Dendritic cell treated with granulocyte-macrophage colony-stimulating factor and Interleukin-4, amounts not matched to agents 40 ng/mL and 50 ng/mL, for 4 days (primary cell): Measurements from ENCODE around the gene DSE.
"Not testable (repeated sequence)": the region's sequence is repeated elsewhere in the genome, so short reads cannot be mapped to it uniquely, and the experiment has no call there.

ENCODE experiments used
- H3K27ac Mint-ChIP-seq: one replicate; pipeline ENCODE4 v1.8.0; 2022; ENCODE audit warnings: mild to moderate bottlenecking, mixed read lengths
- H3K27me3 Mint-ChIP-seq: one replicate; pipeline ENCODE4 v1.8.0; 2022; ENCODE audit warnings: mild to moderate bottlenecking, mixed read lengths
- H3K36me3 Mint-ChIP-seq: one replicate; pipeline ENCODE4 v1.8.0; 2022; ENCODE audit warnings: low read depth, mixed read lengths
- H3K4me1 Mint-ChIP-seq: one replicate; pipeline ENCODE4 v1.8.0; 2022; ENCODE audit warnings: low read depth, mixed read lengths
- H3K4me3 Mint-ChIP-seq: one replicate; pipeline ENCODE4 v1.8.0; 2022; ENCODE audit warnings: mild to moderate bottlenecking, moderate library complexity, mixed read lengths
- H3K9me3 Mint-ChIP-seq: one replicate; pipeline ENCODE4 v1.8.0; 2022; ENCODE audit warnings: mixed read lengths
- intact Hi-C: fragments of 100-400 bp; cut with micrococcal nuclease; formaldehyde crosslinking; loops from one replicate; pipeline ENCODE4 v1.15.0; 2022

DSE gene

DNA sequence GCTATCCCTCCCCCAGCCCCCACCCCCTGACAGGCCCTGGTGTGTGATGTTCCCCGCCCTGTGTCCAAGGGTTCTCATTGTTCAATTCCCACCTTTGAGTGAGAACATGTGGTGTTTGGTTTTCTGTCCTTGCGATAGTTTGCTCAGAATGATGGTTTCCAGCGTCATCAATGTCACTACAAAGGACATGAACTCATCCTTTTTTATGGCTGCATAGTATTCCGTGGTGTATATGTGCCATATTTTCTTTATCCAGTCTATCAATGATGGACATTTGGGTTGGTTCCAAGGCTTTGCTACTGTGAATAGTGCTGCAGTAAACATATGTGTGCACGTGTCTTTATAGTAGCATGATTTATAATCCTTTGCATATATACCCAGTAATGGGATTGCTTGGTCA lies 30.1 kb upstream of the DSE start:
- H3K36me3 Mint-ChIP-seq, intact Hi-C loops, H3K4me1 Mint-ChIP-seq, H3K27ac Mint-ChIP-seq, H3K9me3 Mint-ChIP-seq, H3K27me3 Mint-ChIP-seq, H3K4me3 Mint-ChIP-seq: not testable (repeated sequence)

DNA sequence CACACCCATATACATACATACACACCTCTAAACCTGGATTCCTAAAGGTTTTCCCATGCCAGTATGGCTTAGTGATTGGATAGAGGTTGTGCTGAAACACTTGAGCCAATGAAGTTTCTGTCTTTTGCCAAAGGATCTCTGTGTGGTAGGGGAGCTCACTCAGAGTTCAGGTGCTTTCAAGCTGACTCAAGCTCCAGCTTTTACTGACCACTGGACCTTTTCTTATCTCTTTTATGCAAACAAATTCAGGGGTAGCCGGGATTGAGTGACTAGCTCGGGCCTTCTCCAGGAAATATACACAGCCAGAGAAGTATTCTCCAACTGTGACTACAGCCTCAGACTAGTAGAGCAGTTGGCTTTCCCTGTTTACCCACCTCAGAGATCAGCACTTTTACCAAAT lies 21.5 kb upstream of the DSE start:
- no peaks in the 10 kb centered on the region for H3K36me3 Mint-ChIP-seq
- no peaks in the 10 kb centered on the region for H3K27me3 Mint-ChIP-seq
- H3K4me1 Mint-ChIP-seq = peaks cover 18% of the 10 kb centered on the region
- no peaks in the 10 kb centered on the region for H3K9me3 Mint-ChIP-seq
- intact Hi-C loops = no loop called here
- no peak overlapping the region for H3K4me3 Mint-ChIP-seq
- no peak overlapping the region for H3K27ac Mint-ChIP-seq

DNA sequence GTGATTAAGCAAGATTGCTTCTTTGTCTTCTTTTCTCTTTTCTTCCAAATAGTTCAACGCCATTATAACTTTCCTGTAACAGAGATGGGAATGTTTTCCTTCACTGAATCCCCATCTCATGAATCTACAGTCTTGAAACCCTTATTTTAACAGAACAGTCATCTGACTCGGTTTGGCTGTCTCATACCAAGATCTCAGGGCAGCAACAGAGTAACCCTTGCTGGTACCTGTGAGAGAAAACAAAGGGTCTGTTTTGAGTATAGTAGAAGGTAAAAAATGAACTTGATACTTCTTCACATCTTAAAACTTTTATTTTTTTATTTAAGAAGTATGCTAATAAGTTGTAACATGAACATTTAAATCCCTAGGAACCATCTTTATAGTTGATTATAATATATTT lies 19.6 kb upstream of the DSE start:
- Mint-ChIP-seq H3K27ac (no peak overlapping the region), H3K4me1 (peaks cover 32% of the 10 kb centered on the region), H3K36me3 (no peaks in the 10 kb centered on the region), H3K9me3 (no peaks in the 10 kb centered on the region), H3K4me3 (no peak overlapping the region), H3K27me3 (no peaks in the 10 kb centered on the region)
- intact Hi-C loops = no loop called here

DNA sequence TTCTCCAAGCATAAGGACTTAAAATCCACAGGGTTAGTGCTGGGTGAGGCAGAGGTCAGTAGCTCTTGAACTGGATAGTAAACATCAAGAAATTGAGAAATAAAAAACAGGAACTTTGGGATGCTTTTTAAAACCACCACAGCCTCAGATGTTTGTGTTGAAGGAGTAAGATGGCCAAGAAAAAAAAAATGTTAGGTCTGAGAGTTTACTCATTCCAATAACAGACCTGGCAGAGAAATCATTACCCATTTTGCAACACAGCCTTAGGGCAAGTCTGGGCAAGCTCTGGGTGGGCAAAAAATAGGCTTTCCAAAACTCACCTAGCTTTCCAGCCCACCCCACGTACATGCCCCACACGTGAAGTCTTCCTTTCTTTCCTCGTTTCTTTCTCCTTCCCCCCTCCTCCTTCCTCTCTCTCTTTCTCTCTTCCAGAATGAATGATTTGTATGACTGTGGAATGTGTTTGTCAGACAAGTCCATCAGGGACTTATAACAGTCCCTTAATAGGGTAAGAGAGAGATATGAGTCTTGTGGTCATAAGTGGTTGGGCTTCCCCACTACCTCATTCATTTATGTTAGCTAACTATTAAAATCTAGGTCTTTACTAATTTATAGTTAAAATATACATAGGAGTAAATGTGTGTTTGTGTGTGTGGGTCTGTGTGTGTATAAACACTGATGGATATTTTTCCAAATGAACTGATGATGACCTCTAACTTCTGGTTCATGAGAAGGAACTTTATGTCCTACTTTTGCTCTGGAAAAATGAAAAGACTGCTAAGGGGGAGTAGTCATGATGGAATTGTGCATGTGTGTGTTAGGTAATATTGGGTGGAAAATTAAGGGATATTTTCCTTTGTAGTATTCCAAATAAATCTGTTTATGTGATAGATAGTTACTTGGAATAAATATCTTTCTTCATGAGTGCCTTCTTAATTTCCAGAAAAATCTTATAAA lies 18.0 kb upstream of the DSE start:
- Mint-ChIP-seq H3K9me3 (no peaks in the 10 kb centered on the region), H3K4me3 (no peak overlapping the region), H3K4me1 (peaks cover 34% of the 10 kb centered on the region), H3K27ac (peak overlapping the region; percentile 72), H3K27me3 (no peaks in the 10 kb centered on the region), H3K36me3 (no peaks in the 10 kb centered on the region)
- intact Hi-C loops = no loop called here

DNA sequence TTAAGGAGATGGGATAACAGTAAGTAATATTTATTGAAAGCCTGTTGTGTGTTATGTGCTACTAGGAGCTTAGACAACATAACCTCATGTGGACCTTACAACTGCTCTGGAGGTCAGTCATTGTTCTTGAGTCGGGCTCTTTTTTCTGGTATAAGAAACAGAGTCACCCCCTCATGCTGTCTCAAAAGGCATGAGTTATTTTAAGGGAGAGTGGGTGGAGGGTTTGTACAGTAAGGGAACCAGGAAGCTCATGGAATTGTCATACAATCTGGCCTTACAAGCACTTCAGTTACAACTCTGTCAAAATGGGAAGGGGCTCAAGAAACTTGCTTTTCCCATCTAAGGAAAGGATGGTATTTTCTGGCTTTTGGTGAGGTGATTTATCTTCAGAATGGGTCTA lies 16.5 kb upstream of the DSE start:
- H3K36me3 Mint-ChIP-seq = no peaks in the 10 kb centered on the region
- no peak overlapping the region for H3K4me3 Mint-ChIP-seq
- intact Hi-C loops = no loop called here
- H3K9me3 Mint-ChIP-seq = no peaks in the 10 kb centered on the region
- no peaks in the 10 kb centered on the region for H3K27me3 Mint-ChIP-seq
- H3K27ac Mint-ChIP-seq = no peak overlapping the region
- peaks cover 34% of the 10 kb centered on the region for H3K4me1 Mint-ChIP-seq

DNA sequence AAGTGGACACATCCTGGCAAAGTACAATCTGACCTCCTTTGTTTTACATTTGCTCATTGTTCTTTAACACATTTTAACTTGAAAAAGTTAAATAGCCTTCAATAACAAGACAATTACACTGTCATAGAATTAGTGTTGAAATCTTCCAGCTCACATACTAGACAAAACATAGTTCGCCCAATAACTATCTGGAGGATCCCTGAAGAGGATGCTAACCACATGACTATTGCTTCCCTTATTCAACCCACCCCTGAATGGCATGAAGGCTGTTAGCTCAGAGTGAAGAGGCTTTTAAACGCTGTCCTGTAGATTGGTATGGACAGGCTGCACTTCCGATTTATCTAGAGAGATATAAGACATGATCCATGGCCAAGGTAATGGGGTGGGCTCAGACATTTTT lies 15.0 kb upstream of the DSE start:
- Mint-ChIP-seq H3K4me1 (peaks cover 34% of the 10 kb centered on the region), H3K36me3 (no peaks in the 10 kb centered on the region), H3K27me3 (no peaks in the 10 kb centered on the region), H3K9me3 (no peaks in the 10 kb centered on the region), H3K4me3 (no peak overlapping the region), H3K27ac (no peak overlapping the region)
- intact Hi-C loops = no loop called here

DNA sequence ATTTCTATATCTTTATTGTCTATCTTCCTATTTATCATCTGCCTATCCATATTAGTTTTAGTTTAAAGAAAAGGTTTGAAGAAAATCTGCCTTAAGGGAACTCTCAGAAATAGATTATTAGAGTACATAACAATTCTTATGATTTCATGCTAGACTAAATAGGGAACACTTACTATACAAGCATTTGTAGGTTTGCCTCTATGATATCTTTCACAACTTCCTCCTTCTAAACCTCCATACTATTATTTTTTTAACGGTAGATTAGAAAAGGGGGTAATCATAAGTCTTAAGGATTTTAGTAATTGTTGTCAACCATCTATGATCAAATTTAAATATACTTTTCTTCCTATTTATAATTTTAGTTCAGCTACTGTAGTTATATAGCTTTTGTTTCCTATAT lies 11.6 kb upstream of the DSE start:
- Mint-ChIP-seq H3K4me3 (no peak overlapping the region), H3K9me3 (no peaks in the 10 kb centered on the region), H3K36me3 (no peaks in the 10 kb centered on the region), H3K27ac (no peak overlapping the region), H3K4me1 (peaks cover 25% of the 10 kb centered on the region), H3K27me3 (no peaks in the 10 kb centered on the region)
- intact Hi-C loops = no loop called here

DNA sequence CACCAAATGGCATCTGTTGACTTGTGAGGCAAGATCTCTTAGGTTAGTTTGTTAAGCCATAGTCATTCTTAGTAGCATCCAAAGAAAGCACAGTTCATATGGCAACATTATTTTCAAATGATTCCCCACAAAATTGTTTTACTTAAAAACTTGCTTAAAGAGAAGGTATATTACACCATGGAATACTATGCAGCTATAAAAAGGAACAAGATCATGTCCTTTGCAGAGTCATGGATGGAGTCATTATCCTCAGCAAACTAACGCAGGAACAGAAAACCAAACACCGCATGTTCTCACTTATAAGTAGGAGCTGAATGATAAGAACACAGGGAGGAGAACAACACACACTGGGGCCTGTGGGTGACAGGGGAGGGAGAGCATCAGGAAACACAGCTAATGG lies 10.9 kb upstream of the DSE start:
- no peaks in the 10 kb centered on the region for H3K9me3 Mint-ChIP-seq
- no peaks in the 10 kb centered on the region for H3K36me3 Mint-ChIP-seq
- H3K4me1 Mint-ChIP-seq = peaks cover 22% of the 10 kb centered on the region
- H3K4me3 Mint-ChIP-seq = no peak overlapping the region
- intact Hi-C loops = no loop called here
- H3K27me3 Mint-ChIP-seq = no peaks in the 10 kb centered on the region
- no peak overlapping the region for H3K27ac Mint-ChIP-seq

DNA sequence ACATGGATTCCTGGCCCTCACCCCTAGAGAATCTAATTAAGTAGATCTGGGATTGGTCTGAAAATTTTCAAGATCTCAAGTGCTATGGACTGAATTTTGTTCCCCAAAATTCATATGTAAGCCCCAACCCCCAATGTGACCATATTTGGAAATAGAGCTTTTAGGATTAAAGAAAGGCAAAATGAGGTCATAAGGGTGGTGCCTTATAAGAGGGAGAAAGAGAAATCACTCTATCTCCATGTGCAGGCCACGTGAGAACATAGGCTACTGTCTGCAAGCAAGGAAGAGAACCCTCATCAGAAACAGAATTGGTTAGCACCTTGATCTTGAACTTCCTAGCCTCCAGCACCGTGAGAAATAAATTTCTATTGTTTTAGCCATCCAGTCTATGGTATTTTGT lies 8.5 kb upstream of the DSE start:
- peaks cover 30% of the 10 kb centered on the region for H3K4me1 Mint-ChIP-seq
- no peaks in the 10 kb centered on the region for H3K36me3 Mint-ChIP-seq
- H3K27me3 Mint-ChIP-seq = no peaks in the 10 kb centered on the region
- peak overlapping the region; percentile 85 for H3K27ac Mint-ChIP-seq
- no peaks in the 10 kb centered on the region for H3K9me3 Mint-ChIP-seq
- intact Hi-C loops = no loop called here
- H3K4me3 Mint-ChIP-seq = no peak overlapping the region

DNA sequence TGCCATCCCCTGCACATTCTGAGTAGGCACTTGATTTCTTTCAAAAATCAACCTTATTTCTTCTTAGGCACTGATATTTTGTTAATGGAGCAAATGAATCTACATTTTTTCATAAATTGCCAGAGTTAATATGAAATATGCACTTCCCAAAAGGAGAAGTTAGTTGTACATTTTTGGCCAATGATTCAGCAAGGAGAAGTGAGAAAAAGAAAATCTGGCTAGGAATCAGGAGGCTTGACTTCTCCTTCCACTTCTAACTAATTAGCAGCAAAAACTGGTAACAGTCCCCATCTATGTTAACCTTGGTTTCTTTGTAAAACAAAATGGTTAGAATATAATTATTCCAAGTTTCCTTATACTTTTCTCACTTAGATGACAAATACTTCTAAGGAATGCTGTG lies 7.0 kb upstream of the DSE start:
- peaks cover 41% of the 10 kb centered on the region for H3K4me1 Mint-ChIP-seq
- H3K27me3 Mint-ChIP-seq = no peaks in the 10 kb centered on the region
- H3K27ac Mint-ChIP-seq = peak overlapping the region; percentile 85
- no peak overlapping the region for H3K4me3 Mint-ChIP-seq
- no peaks in the 10 kb centered on the region for H3K9me3 Mint-ChIP-seq
- intact Hi-C loops = no loop called here
- no peaks in the 10 kb centered on the region for H3K36me3 Mint-ChIP-seq

DNA sequence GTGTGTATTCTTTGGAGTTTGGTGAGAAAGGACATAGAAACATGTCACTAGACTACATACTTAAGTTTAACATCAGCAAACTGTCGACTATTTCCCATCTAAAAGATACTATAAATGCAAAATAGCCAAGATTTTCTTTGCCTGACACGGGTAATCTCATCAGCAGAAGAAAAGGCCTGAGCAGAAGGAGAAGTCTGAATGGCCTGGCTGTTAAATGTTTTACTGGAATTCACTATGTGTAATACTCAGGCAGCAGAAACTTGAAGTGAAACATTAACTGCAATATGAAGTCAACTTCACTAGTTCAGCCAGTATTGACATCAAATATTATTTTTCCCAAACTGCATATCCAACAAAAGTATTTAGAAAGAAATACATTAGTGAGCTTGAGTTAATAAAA lies 6.4 kb upstream of the DSE start:
- Mint-ChIP-seq H3K36me3 (no peaks in the 10 kb centered on the region), H3K9me3 (no peaks in the 10 kb centered on the region), H3K4me3 (no peak overlapping the region), H3K27me3 (no peaks in the 10 kb centered on the region), H3K27ac (peak overlapping the region; percentile 85), H3K4me1 (peaks cover 41% of the 10 kb centered on the region)
- intact Hi-C loops = no loop called here

DNA sequence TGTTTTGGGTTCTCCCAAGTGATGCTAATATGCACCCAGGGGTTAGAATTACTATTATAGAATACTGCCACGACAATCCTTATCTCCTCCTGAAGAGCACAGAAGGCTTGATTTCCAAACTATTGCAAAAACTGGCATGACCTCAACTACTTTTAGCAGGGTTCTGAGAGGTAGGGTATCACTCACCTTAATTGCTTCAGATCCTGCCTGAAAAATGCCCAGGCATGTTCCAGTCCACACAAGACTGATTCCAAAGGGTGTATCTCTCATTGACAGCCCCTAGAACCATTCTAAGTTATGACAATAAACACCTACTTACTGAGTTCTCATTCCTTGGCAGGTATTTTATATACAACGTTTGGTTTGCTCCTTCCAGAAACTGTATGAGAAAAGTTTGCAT lies 5.0 kb upstream of the DSE start:
- intact Hi-C loops = no loop called here
- peaks cover 48% of the 10 kb centered on the region for H3K4me1 Mint-ChIP-seq
- peaks cover 11% of the 10 kb centered on the region for H3K36me3 Mint-ChIP-seq
- no peaks in the 10 kb centered on the region for H3K9me3 Mint-ChIP-seq
- peak overlapping the region; percentile 85 for H3K27ac Mint-ChIP-seq
- no peak overlapping the region for H3K4me3 Mint-ChIP-seq
- H3K27me3 Mint-ChIP-seq = no peaks in the 10 kb centered on the region

DNA sequence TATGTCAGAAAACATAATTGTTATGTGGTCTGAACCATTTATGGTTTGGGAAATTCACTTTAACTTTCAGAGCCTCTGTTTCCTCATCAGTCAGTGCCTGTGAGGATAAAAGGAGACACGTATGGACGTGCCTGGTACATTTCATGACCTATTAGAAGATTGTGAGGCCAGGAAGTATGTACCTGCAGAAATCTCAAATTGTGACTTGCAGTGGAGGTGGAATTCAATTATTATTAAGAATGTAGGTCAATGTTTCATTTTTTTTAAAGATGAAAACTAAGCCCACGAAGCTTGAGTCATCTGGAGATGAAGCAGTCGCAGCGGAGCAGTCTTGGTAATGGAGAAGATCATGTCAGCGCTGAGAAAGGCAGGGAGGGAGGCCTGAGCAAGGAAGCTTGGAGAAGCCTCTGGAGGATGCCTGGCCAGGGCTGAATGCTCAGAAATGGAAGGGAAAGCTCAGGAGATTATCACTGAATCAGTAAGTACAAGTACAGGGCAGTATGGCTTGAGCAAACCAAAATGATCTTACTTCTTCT lies 3.9 kb upstream of the DSE start:
- peaks cover 20% of the 10 kb centered on the region for H3K36me3 Mint-ChIP-seq
- H3K9me3 Mint-ChIP-seq = no peaks in the 10 kb centered on the region
- H3K27ac Mint-ChIP-seq = peak overlapping the region; percentile 85
- H3K4me3 Mint-ChIP-seq = no peak overlapping the region
- intact Hi-C loops = no loop called here
- H3K27me3 Mint-ChIP-seq = no peaks in the 10 kb centered on the region
- peaks cover 48% of the 10 kb centered on the region for H3K4me1 Mint-ChIP-seq

DNA sequence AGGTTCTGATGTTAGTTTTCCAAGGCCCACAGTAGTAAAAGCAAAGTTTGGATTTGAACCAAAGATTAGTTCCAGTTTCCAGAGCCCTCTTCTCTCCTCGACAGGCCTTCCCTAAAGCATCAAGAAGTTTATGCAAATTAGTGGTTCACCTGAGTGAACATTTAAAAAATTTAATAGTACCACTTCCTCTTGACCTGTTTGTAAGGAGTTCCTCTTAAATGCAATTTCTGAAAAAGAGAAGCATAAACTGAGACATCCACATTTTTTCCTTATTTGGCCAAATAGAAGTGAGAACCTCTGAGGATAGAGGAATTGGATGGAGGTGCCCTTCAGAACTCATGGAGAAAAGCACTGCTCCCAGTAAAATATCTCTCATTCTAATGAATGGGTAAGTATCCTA lies 1.2 kb upstream of the DSE start:
- intact Hi-C loops = no loop called here
- H3K27me3 Mint-ChIP-seq = no peaks in the 10 kb centered on the region
- H3K4me1 Mint-ChIP-seq = peaks cover 57% of the 10 kb centered on the region
- peak overlapping the region; percentile 87 for H3K4me3 Mint-ChIP-seq
- peaks cover 36% of the 10 kb centered on the region for H3K36me3 Mint-ChIP-seq
- peak overlapping the region; percentile 94 for H3K27ac Mint-ChIP-seq
- no peaks in the 10 kb centered on the region for H3K9me3 Mint-ChIP-seq
